COLO829 (cell line): Measurements from ENCODE around the gene RAB11FIP3.
"Not testable (repeated sequence)": the region's sequence is repeated elsewhere in the genome, so short reads cannot be mapped to it uniquely, and the experiment has no call there.

Experiments used
- DNase-seq: peaks from one replicate; pipeline ENCODE4 v3.0.0; 2012; ENCODE audit warnings: low spot score

Gene RAB11FIP3

GRCh38 chr16:392450-393030, 32.9 kb upstream of the RAB11FIP3 start:
- DNase-seq = no peak

DNA sequence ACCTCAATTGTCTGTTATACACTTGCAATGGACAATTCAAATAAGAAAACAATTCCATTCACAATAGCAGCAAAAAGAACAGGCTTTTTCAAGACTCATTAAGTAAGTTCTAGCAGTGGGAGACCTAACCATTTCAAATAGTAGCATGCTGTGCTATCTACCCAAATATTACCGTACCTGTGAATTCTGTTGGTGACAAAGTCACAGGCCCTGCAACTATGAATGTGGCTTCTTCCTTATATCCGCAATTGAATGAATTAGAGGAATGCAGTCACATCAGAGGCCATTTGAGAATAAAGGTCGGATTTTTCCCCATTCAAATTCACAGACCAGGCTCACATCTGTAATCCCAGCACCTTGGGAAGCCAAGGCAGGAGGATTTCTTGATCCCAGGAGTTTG, 29.2 kb upstream of the RAB11FIP3 start:
- DNase-seq = no peak

GRCh38 chr16:396605-397004, 28.8 kb upstream of the RAB11FIP3 start:
- no peak for DNase-seq

GRCh38 chr16:397135-397661, 28.3 kb upstream of the RAB11FIP3 start, which contains the start of gene NME4:
TSS of gene NME4 (plus strand) at chr16:397199. CDS start at chr16:397223, 24 bp downstream.
- DNase-seq = no peak

DNA sequence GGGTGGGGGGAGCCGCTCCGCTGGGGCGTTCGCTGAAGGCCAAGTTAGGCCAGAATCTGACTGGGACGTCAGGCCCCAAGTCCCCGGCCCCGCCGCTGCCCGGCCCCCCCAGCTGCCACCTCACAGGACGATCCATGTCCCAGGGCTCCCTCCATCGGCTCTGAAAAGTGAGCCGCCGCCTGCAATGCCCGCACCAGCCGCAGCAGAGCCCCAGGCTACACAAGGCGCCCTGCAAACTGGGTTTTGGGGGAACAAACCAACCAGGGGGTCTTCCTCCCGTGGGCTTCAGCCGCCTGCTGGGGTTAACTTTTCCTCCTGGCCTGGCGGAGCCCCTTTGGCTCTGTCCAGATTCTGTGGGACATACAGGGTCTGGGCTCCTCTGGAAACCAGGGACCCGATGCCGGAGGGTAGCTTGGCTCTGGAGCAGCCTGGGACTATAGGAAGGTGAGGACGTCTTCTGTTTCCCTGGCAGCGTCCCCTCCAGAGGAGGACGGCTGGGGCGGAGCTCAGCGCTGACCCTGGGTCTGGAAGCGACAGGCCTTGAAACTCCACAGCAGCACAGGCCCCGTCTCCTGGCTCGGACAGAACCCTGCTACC, 27.6 kb upstream of the RAB11FIP3 start:
- no peak for DNase-seq

GRCh38 chr16:398561-399339, 26.7 kb upstream of the RAB11FIP3 start:
- no peak for DNase-seq

GRCh38 chr16:399340-400019, 26.0 kb upstream of the RAB11FIP3 start:
- no peak for DNase-seq

DNA sequence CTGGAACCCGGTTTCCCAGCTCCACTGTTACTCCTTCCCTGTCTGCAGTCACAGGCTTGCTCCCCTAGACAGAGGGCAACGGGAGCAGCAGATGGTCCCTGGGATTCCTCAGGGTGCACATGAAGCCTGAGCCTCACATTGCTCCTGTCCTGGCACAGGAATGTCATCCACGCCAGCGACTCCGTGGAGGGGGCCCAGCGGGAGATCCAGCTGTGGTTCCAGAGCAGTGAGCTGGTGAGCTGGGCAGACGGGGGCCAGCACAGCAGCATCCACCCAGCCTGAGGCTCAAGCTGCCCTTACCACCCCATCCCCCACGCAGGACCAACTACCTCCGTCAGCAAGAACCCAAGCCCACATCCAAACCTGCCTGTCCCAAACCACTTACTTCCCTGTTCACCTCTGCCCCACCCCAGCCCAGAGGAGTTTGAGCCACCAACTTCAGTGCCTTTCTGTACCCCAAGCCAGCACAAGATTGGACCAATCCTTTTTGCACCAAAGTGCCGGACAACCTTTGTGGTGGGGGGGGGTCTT, 25.3 kb upstream of the RAB11FIP3 start:
- DNase-seq = no peak

- peak; percentile 95 for DNase-seq
These were observed 23.7 kb upstream of the RAB11FIP3 start, which contains the start of gene DECR2 for GRCh38 chr16:401468-402348. TSS of gene DECR2 (plus strand) at chr16:401885. CDS start at chr16:401964, 79 bp downstream.

GRCh38 chr16:404971-405486, 20.4 kb upstream of the RAB11FIP3 start:
- DNase-seq = no peak

DNA sequence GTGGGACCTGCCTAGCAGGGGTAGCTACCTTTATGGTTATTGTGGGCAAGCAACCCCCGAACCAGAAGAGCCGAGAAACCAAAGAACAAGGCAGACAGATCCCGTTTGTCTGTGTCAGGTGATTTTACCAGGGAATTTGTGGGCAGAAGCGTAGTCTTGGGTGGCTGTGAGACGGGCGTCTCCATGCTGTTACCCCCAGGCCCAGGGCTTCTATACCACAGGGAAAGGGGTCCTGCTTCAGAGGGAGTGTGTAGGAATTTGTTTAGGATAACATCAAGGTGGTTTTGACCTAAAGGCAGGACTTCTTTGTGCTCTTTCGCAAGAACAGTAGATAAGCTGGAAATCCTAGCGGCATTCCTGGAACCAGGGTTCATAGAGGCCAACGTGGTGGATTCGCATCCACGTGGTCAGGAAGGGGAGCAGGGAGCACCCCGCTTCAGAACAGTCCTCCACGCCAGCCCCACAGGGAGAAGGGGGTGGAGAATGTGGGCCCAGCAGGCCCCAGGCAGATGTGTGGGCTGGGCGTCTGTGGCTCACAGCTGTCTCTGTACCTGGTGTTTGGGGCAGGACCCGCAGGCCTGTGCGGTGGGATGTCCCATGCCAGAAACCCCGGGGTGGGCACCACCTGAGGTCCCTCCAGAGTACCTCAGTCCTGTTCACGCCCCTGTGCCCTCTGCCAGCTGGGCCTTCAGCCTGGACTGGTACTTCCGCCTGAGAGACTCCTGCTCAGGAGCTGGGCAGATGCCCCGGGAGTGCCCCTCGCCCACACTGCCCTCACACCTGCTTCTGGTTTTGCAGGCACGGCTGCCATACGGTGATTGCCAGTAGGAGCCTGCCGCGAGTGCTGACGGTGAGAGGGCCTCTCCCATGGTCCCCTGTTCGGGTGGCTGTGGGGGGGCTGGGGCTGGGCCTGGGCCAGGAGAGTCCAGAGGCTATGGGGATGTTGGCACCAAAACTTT, 19.6 kb upstream of the RAB11FIP3 start:
- DNase-seq = no peak

GRCh38 chr16:407253-407652, 18.2 kb upstream of the RAB11FIP3 start:
- DNase-seq = no peak

DNA sequence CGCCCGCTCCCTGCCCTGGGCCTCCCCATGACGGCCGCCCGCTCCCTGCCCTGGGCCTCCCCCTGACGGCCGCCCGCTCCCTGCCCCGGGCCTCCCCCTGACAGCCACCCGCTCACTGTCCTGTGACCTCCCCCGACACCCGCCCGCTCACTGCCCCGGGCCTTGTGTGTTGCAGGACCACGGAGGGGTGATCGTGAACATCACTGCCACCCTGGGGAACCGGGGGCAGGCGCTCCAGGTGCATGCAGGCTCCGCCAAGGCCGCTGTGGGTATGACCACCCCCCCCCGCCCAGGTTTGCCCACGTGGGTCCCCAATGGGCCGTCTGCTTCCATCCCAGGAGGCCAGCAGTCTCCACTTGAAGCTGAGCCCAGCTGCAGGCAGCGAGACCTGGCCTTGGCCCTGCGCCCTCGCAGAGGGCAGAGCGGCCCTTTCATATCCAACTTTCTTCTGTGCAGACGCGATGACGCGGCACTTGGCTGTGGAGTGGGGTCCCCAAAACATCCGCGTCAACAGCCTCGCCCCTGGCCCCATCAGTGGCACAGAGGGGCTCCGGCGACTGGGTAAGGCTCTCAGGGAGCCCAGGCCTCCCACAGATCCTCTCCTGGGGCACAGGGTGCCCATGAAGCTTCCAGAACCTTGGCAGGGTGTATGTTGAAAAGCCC, 14.8 kb upstream of the RAB11FIP3 start:
- no peak for DNase-seq

DNA sequence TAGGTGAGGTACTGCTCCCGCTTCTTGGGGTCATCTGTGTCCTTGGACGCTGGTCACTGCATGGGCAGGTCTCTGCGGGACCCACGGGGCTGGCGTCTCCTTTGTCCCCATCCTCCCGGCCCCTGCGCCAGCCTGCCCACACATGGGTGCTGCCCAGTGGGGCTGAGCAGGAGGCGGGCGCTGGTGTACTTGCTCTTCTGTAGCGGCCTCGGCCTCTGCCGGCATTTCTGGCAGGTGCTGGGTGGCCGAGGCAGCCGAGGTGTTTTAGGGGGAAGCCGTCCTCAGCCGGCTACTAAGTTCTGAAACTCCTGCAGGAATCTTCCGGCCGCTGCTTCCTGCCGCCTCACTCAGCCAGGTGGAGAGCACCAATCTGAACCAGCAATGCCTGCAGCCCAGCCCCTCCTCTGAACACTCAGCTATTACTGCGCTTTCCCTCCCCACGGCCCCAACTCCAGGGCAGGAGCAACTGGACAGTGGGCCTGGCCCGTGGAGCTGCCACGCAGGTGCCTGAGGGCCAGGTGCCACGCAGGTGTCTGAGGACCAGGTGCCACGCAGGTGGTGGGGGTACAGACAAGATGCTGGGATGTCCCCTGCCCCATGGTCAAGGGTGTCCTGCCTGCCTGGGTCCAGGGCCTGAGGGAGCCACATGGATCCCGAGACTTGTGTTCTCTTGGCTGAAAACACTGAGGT, 13.7 kb upstream of the RAB11FIP3 start:
- no peak for DNase-seq

GRCh38 chr16:414395-415169, 10.9 kb upstream of the RAB11FIP3 start:
- no peak for DNase-seq

GRCh38 chr16:415170-415498, 10.3 kb upstream of the RAB11FIP3 start:
- DNase-seq = not testable (repeated sequence)

GRCh38 chr16:422179-422578, 3.3 kb upstream of the RAB11FIP3 start:
- DNase-seq = not testable (repeated sequence)
